ENCODE results near the gene CCT8.

- no peak for TF ChIP-seq YY1 (IDR thresholded peaks at IDR 0.05; ENCODE audit: low read depth, low read length)
- TF ChIP-seq EP300 (IDR thresholded peaks at IDR 0.05; ENCODE audit: borderline replicate concordance in 1 of 2, low read depth in 2 of 2, low read length in 2 of 2): no peak
- TF ChIP-seq POLR2A (IDR thresholded peaks at IDR 0.05; ENCODE audit: control extremely low read depth in 1 of 2, low read depth in 2 of 2, low read length in 2 of 2): no peak
- no peak for TF ChIP-seq CTCF (IDR thresholded peaks at IDR 0.05; ENCODE audit: control extremely low read depth in 1 of 3, insufficient read depth in 1 of 3, low read depth in 1 of 3, low read length in 3 of 3)
- no peak for TF ChIP-seq JUND (IDR thresholded peaks at IDR 0.05; ENCODE audit: low read length)
- no peak for TF ChIP-seq TAF1 (IDR thresholded peaks at IDR 0.05; ENCODE audit: low read depth, low read length)
- no peak for TF ChIP-seq MAX (IDR thresholded peaks at IDR 0.05)
- TF ChIP-seq EZH2 (IDR thresholded peaks at IDR 0.05; ENCODE audit: low read depth, low read length, severe bottlenecking): no peak
- TF ChIP-seq SP1 (IDR thresholded peaks at IDR 0.05; ENCODE audit: low read depth, low read length): no peak
Observed at GRCh38 chr21:29085106-29085752, 11.8 kb upstream of the CCT8 start.
